Tracheal epithelial cell (primary cell): Measurements from ENCODE around the gene ZNF280A. TPM values are rescaled to one million over a fixed set of nuclear protein-coding genes. Genes with fewer than 3 reads are reported as not detected.

ENCODE experiments used
- total RNA-seq: library from RNA; depleted of rRNA; stranded (reverse); fragments of >200 nt; gene quantifications from 2 replicates; pipeline ENCODE4 v1.2.1, GENCODE V29; 2014

ZNF280A gene
- not detected in 2 replicates for total RNA-seq

GRCh38 chr22:22520020-22520656, at the start of gene ZNF280A:
Gene ZNF280A, minus strand, starts transcription at chr22:22520270. Its CDS starts 4,640 bp downstream, at chr22:22515630.

GRCh38 chr22:22558972-22559603, 39.0 kb upstream of the ZNF280A start, which contains the start of gene PRAME:
Gene PRAME, minus strand, starts transcription at chr22:22559265. Its CDS starts 2,433 bp downstream, at chr22:22556832.

GRCh38 chr22:22508274-22509176, 11.5 kb downstream of the ZNF280A start, which contains the start of gene ZNF280B:
Gene ZNF280B, minus strand, starts transcription at chr22:22508742. Its CDS starts 19,344 bp downstream, at chr22:22489398.

Other genes with a start within 250 kb of the ZNF280A start
- gene ZNF280B, start 11.5 kb downstream of the ZNF280A start, total RNA-seq = 0.21 and 0.24 TPM in 2 replicates
- 0.48 TPM in 1 of 2 replicates, not detected in the other for gene PRAME, start 39.0 kb upstream of the ZNF280A start, total RNA-seq
- gene GGTLC2, start 124.3 kb upstream of the ZNF280A start, total RNA-seq = not detected in 2 replicates